HG03571 (cell line): ENCODE measurements around the gene ZSCAN5A.
"Not testable (repeated sequence)": the region's sequence is repeated elsewhere in the genome, so short reads cannot be mapped to it uniquely, and the experiment has no call there.

Source experiments
- ATAC-seq: cut with Tn5 transposase; IDR thresholded peaks from one replicate; pipeline ENCODE4 v1.9.1; 2021; ENCODE audit not compliant: unreplicated experiment

Gene ZSCAN5A

GRCh38 chr19:56217039-56217949, 97.3 kb downstream of the ZSCAN5A start:
- ATAC-seq = no peak

- no peak for ATAC-seq
These were observed 102.9 kb downstream of the ZSCAN5A start for GRCh38 chr19:56211718-56212117.

GRCh38 chr19:56210036-56210435, 104.6 kb downstream of the ZSCAN5A start:
- ATAC-seq = not testable (repeated sequence)

GRCh38 chr19:56209091-56209490, 105.5 kb downstream of the ZSCAN5A start:
- no peak for ATAC-seq

GRCh38 chr19:56207581-56207980, 107.1 kb downstream of the ZSCAN5A start:
- ATAC-seq = not testable (repeated sequence)

- ATAC-seq = no peak
These were observed 112.7 kb downstream of the ZSCAN5A start, which contains the start of gene ZSCAN5C for GRCh38 chr19:56201973-56202372. ZSCAN5C (plus strand) TSS chr19:56202273; CDS start chr19:56205914, 3,641 bp downstream.

- no peak for ATAC-seq
These were observed 115.0 kb downstream of the ZSCAN5A start for GRCh38 chr19:56199687-56200086.

GRCh38 chr19:56197646-56198045, 117.0 kb downstream of the ZSCAN5A start, which contains the start of gene ZSCAN5B:
ZSCAN5B (minus strand) TSS chr19:56197783; CDS start chr19:56193052, 4,731 bp downstream.
- not testable (repeated sequence) for ATAC-seq

GRCh38 chr19:56193981-56194640, 120.5 kb downstream of the ZSCAN5A start:
- ATAC-seq = no peak

GRCh38 chr19:56191711-56192110, 122.9 kb downstream of the ZSCAN5A start:
- no peak for ATAC-seq

GRCh38 chr19:56191115-56191514, 123.5 kb downstream of the ZSCAN5A start:
- ATAC-seq = no peak

- ATAC-seq = no peak
These were observed 124.9 kb downstream of the ZSCAN5A start for GRCh38 chr19:56189785-56190184.

GRCh38 chr19:56177564-56178243, 136.9 kb downstream of the ZSCAN5A start:
- ATAC-seq = no peak

GRCh38 chr19:56176881-56177280, 137.8 kb downstream of the ZSCAN5A start:
- no peak for ATAC-seq

GRCh38 chr19:56176310-56176709, 138.3 kb downstream of the ZSCAN5A start:
- ATAC-seq = not testable (repeated sequence)

- not testable (repeated sequence) for ATAC-seq
These were observed 138.8 kb downstream of the ZSCAN5A start, which contains the start of gene GALP for GRCh38 chr19:56175861-56176307. GALP (plus strand) TSS chr19:56176008; CDS start chr19:56177109, 1,101 bp downstream.

- no peak for ATAC-seq
These were observed 140.1 kb downstream of the ZSCAN5A start for GRCh38 chr19:56174550-56174949.

- no peak for ATAC-seq
These were observed 140.6 kb downstream of the ZSCAN5A start for GRCh38 chr19:56174086-56174485.
